Measurements from ENCODE around the gene ZNF486. TPM values are rescaled to one million over a fixed set of nuclear protein-coding genes. Genes with fewer than 3 reads are reported as not detected.
"Not testable (repeated sequence)": the region's sequence is repeated elsewhere in the genome, so short reads cannot be mapped to it uniquely, and the experiment has no call there.

ZNF486 gene
- total RNA-seq, 4 donors from 2014 or later, result 0.15 to 1.1 (median 0.75) TPM

- ATAC-seq (no peak), DNase-seq (no peak)
- in situ Hi-C loops (cut with MboI; ENCODE audit: low sequenced_read_pairs in 4 of 4) (no loop called here), intact Hi-C loops (cut with DNase I; ENCODE audit: low total_unique reads) (no loop called here)
- no peak for TF ChIP-seq CTCF (IDR thresholded peaks at IDR 0.05 in 4 of 5, conservative IDR thresholded peaks at IDR 0.05 in 1 of 5)
- no peak for TF ChIP-seq POLR2A (IDR thresholded peaks at IDR 0.05)
- no peaks in the 10 kb centered on the region for H3K36me3 ChIP-seq
- H3K27me3 ChIP-seq, result no peaks in the 10 kb centered on the region
- H3K27ac ChIP-seq, result no peak overlapping the region
- H3K4me3 ChIP-seq, result no peak overlapping the region
- H3K4me1 ChIP-seq, result no peaks in the 10 kb centered on the region
- no peaks in the 10 kb centered on the region for H3K9me3 ChIP-seq
These were observed 80.1 kb downstream of the ZNF486 start for GRCh38 chr19:20247016-20247683.

GRCh38 chr19:20248258-20248657 lies 81.2 kb downstream of the ZNF486 start:
- ATAC-seq; DNase-seq; H3K27ac ChIP-seq; in situ Hi-C loops (cut with MboI; ENCODE audit: low sequenced_read_pairs in 4 of 4); intact Hi-C loops (cut with DNase I; ENCODE audit: low total_unique reads); H3K4me1 ChIP-seq; H3K36me3 ChIP-seq; H3K27me3 ChIP-seq; H3K9me3 ChIP-seq; H3K4me3 ChIP-seq: not testable (repeated sequence)

Other genes starting within 250 kb of the ZNF486 start
- gene ZNF682, start 127.7 kb upstream of the ZNF486 start, total RNA-seq, result 1 to 10 TPM in 1 of 4 donors, under 1 TPM in 1, not detected in 2; 0.44 to 6.3 TPM
- under 1 TPM in 2 of 4 donors, not detected in 2; 0.22 to 0.42 TPM for gene ZNF90, start 89.2 kb upstream of the ZNF486 start, total RNA-seq